Mammary epithelial cell (primary cell): ENCODE results near the gene SLC24A3.

ENCODE experiments used
- EZH2 ChIP-seq: IDR thresholded peaks from 2 replicates; pipeline ENCODE4 v1.6.1; 2012; ENCODE audit warnings: low read length, inconsistent platforms, borderline replicate concordance
- TF ChIP-seq, protein P1 (sequence below), 2 donors: IDR thresholded peaks in 1 of 2; conservative IDR thresholded peaks in 1 of 2; 2 replicates each; pipeline ENCODE4 v1.5.1; 2011 to 2012; ENCODE audit warnings: inconsistent platforms in 2 of 2, low read length in 2 of 2, mild to moderate bottlenecking in 2 of 2, control low read depth in 1 of 2, low read depth in 1 of 2; ENCODE audit not compliant: insufficient read depth in 1 of 2; ENCODE audit errors: extremely low read depth in 1 of 2

DNA sequence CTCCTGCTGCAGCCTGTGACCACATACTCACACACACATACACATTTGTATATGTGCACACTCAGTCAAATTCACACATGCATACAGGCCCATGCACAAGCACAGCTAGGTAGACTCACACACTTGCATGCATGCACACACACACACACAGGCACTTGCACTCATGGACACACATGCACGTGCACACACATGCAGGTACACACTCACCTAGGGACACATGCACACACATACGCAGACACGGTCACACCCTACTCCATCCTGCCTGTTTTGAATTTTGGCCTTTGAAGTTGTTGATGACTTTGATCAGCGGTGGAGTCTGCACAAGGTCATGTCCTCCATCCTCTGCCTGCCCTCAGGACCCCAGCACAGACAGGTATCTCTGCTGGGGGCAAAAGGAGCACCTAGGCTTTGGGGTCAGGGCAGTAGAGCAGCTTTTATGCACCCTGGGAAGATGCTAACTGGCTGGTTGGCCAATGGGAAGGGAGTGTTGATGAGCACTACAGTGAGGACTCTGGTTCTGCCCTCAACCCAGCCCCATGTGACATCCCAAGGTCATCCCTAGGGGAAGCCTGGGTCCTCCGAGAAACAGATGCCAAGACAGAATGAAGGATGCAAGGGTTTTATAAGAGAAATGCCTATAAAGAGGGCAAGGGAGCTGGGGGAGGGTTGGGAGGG, 218.3 kb downstream of the SLC24A3 start:
- TF ChIP-seq, protein P1, sequence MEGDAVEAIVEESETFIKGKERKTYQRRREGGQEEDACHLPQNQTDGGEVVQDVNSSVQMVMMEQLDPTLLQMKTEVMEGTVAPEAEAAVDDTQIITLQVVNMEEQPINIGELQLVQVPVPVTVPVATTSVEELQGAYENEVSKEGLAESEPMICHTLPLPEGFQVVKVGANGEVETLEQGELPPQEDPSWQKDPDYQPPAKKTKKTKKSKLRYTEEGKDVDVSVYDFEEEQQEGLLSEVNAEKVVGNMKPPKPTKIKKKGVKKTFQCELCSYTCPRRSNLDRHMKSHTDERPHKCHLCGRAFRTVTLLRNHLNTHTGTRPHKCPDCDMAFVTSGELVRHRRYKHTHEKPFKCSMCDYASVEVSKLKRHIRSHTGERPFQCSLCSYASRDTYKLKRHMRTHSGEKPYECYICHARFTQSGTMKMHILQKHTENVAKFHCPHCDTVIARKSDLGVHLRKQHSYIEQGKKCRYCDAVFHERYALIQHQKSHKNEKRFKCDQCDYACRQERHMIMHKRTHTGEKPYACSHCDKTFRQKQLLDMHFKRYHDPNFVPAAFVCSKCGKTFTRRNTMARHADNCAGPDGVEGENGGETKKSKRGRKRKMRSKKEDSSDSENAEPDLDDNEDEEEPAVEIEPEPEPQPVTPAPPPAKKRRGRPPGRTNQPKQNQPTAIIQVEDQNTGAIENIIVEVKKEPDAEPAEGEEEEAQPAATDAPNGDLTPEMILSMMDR (conservative IDR thresholded peaks at IDR 0.05 in 1 of 2, IDR thresholded peaks at IDR 0.05 in 1 of 2; ENCODE audit: extremely low read depth in 1 of 2, insufficient read depth in 1 of 2, low read depth in 1 of 2, low read length in 2 of 2) = no peak
- TF ChIP-seq EZH2 = no peak
